ENCODE data around the gene TRIM67. TPM values are rescaled to one million over a fixed set of nuclear protein-coding genes. Genes with fewer than 3 reads are reported as not detected.

TRIM67 gene
- total RNA-seq, 1 experiment from 2014 or later = 0.06 TPM

DNA sequence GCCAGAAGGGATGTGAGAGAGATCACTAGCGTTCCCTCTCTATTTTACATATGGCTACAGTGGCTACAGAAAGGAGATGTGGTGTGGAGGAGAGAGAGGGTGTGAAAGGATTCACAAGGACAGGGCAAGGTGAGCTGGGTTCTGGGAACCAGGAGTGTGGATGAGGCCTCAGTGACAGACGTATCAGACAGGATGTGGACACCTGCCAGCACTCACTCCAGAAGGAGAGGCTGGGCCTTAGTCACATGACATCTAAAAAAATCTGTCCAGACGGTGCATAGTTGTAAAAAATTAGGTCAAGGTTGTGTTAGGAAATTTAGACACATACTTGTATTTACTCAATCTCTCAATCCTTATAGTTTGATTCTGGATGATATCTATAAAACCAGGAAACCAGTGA, 10.6 kb downstream of the TRIM67 start:
- H3K36me3 ChIP-seq (ENCODE audit: insufficient read depth, low read length, poor library complexity, severe bottlenecking) = no peaks in the 10 kb centered on the region
- TF ChIP-seq, protein P1, sequence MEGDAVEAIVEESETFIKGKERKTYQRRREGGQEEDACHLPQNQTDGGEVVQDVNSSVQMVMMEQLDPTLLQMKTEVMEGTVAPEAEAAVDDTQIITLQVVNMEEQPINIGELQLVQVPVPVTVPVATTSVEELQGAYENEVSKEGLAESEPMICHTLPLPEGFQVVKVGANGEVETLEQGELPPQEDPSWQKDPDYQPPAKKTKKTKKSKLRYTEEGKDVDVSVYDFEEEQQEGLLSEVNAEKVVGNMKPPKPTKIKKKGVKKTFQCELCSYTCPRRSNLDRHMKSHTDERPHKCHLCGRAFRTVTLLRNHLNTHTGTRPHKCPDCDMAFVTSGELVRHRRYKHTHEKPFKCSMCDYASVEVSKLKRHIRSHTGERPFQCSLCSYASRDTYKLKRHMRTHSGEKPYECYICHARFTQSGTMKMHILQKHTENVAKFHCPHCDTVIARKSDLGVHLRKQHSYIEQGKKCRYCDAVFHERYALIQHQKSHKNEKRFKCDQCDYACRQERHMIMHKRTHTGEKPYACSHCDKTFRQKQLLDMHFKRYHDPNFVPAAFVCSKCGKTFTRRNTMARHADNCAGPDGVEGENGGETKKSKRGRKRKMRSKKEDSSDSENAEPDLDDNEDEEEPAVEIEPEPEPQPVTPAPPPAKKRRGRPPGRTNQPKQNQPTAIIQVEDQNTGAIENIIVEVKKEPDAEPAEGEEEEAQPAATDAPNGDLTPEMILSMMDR (conservative IDR thresholded peaks at IDR 0.05; ENCODE audit: low read depth, low read length) = no peak
- TF ChIP-seq EZH2 (IDR thresholded peaks at IDR 0.05; ENCODE audit: borderline replicate concordance, low read depth, low read length, poor library complexity, severe bottlenecking) = no peak
- no peak for DNase-seq (ENCODE audit: low spot score)
- intact Hi-C loops (cut with micrococcal nuclease; ENCODE audit: unreplicated experiment) = no loop called here
- H3K27ac ChIP-seq (ENCODE audit: low read depth, low read length, poor library complexity, severe bottlenecking) = no peak overlapping the region
- CTCF ChIA-PET = no interaction called here
- POLR2A ChIA-PET (ENCODE audit: low non-redundant PET) = no interaction called here
- no peaks in the 10 kb centered on the region for H3K4me1 ChIP-seq (ENCODE audit: insufficient read depth, low read length, poor library complexity, severe bottlenecking)
- no TSS peak for BruUV-seq (replicated peaks)
- H3K4me3 ChIP-seq (ENCODE audit: low read depth, low read length, poor library complexity, severe bottlenecking) = no peak overlapping the region
- H3K27me3 ChIP-seq (replicated peaks; ENCODE audit: insufficient read depth, low read depth, low read length, poor library complexity) = peaks cover 40% of the 10 kb centered on the region
- no peaks in the 10 kb centered on the region for H3K9me3 ChIP-seq (ENCODE audit: low read depth, low read length, poor library complexity, severe bottlenecking)

DNA sequence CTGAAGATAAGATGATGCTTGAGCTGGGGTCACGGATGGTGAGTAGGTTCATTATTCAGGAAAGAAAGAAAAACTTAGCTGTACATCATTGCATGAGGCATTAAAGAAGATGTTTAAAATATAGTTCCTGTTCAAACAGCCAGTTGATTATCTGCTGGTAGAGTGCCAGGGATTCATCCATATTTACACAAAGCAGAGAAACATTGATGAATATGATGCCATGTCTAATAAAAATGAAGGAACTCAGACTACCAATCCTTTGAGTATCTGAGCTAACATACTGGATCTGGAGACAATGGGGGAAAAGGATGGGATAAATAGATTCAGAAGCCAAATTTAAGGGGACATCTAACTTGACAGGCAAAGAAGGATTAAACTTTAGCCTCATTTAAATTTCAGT, 14.6 kb downstream of the TRIM67 start:
- no peak overlapping the region for H3K4me3 ChIP-seq (ENCODE audit: low read depth, low read length, poor library complexity, severe bottlenecking)
- DNase-seq (ENCODE audit: low spot score) = no peak
- H3K36me3 ChIP-seq (ENCODE audit: insufficient read depth, low read length, poor library complexity, severe bottlenecking) = no peaks in the 10 kb centered on the region
- no peak overlapping the region for H3K27ac ChIP-seq (ENCODE audit: low read depth, low read length, poor library complexity, severe bottlenecking)
- CTCF ChIA-PET = no interaction called here
- no peaks in the 10 kb centered on the region for H3K4me1 ChIP-seq (ENCODE audit: insufficient read depth, low read length, poor library complexity, severe bottlenecking)
- POLR2A ChIA-PET (ENCODE audit: low non-redundant PET) = no interaction called here
- intact Hi-C loops (cut with micrococcal nuclease; ENCODE audit: unreplicated experiment) = no loop called here
- no TSS peak for BruUV-seq (replicated peaks)
- peaks cover 75% of the 10 kb centered on the region for H3K27me3 ChIP-seq (replicated peaks; ENCODE audit: insufficient read depth, low read depth, low read length, poor library complexity)
- TF ChIP-seq, protein P1 (conservative IDR thresholded peaks at IDR 0.05; ENCODE audit: low read depth, low read length) = no peak
- no peak for TF ChIP-seq EZH2 (IDR thresholded peaks at IDR 0.05; ENCODE audit: borderline replicate concordance, low read depth, low read length, poor library complexity, severe bottlenecking)
- no peaks in the 10 kb centered on the region for H3K9me3 ChIP-seq (ENCODE audit: low read depth, low read length, poor library complexity, severe bottlenecking)

DNA sequence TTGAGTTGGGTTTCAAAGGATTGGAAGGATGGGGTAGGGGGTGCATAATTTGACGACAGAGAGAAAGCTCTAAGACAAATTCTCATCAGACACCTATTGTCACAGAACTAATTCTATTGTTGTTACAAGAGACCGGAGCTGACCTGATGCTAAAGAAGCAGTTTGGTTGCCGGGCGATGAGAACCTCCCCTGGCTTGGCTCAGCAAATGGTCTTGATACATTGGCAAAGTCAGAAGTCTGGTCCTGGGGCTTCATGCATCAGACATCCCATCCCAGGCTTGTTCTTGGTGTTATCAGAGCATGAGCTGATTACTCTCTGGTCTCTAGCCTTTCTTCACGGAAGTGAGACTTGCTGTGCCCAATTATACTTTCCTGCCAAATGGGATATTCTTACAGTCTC, 15.4 kb downstream of the TRIM67 start:
- Histone ChIP-seq H3K27me3 (replicated peaks; ENCODE audit: insufficient read depth, low read depth, low read length, poor library complexity) (peaks cover 80% of the 10 kb centered on the region), H3K4me3 (ENCODE audit: low read depth, low read length, poor library complexity, severe bottlenecking) (no peak overlapping the region), H3K36me3 (ENCODE audit: insufficient read depth, low read length, poor library complexity, severe bottlenecking) (no peaks in the 10 kb centered on the region), H3K9me3 (ENCODE audit: low read depth, low read length, poor library complexity, severe bottlenecking) (no peaks in the 10 kb centered on the region), H3K27ac (ENCODE audit: low read depth, low read length, poor library complexity, severe bottlenecking) (no peak overlapping the region), H3K4me1 (ENCODE audit: insufficient read depth, low read length, poor library complexity, severe bottlenecking) (no peaks in the 10 kb centered on the region)
- intact Hi-C loops (cut with micrococcal nuclease; ENCODE audit: unreplicated experiment) = no loop called here
- BruUV-seq (replicated peaks) = no TSS peak
- DNase-seq (ENCODE audit: low spot score) = no peak
- ChIA-PET POLR2A (ENCODE audit: low non-redundant PET) (no interaction called here), CTCF (no interaction called here)
- no peak for TF ChIP-seq EZH2 (IDR thresholded peaks at IDR 0.05; ENCODE audit: borderline replicate concordance, low read depth, low read length, poor library complexity, severe bottlenecking)
- TF ChIP-seq, protein P1 (conservative IDR thresholded peaks at IDR 0.05; ENCODE audit: low read depth, low read length) = no peak

Data from A673 (cell line).